ENCODE data around the gene OR14A2. TPM values are rescaled to one million over a fixed set of nuclear protein-coding genes. Genes with fewer than 3 reads are reported as not detected.

OR14A2 gene
- total RNA-seq, 1 experiment from 2014 or later: not detected

DNA sequence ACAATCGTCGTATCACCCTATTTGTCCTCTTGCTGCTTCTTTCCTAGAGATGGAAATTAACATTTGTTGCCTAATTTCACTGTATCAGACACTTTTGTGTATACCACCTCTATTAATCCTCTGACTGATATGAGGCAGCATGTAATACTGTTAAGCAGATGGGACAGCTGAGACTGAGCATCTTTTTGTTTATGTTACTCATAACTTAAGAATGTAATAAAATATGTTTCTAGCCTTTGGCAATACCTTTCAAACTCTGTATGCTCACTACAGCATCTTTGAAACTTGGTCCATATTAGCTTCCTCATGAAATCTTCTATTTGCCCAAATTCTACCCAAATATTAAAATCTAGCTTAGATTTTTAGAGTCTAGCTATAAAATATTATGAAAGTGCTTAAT lies 7.2 kb downstream of the OR14A2 start:
- POLR2A ChIA-PET: no interaction called here
- no peak overlapping the region for H3K4me3 ChIP-seq (ENCODE audit: low read depth in 2 of 2, low read length in 2 of 2)
- no peak overlapping the region for H3K27ac ChIP-seq (ENCODE audit: low read length)
- no peaks in the 10 kb centered on the region for H3K4me1 ChIP-seq (ENCODE audit: control insufficient read depth, insufficient read depth, low read length)
- no peaks in the 10 kb centered on the region for H3K9me3 ChIP-seq (ENCODE audit: control insufficient read depth, insufficient read depth, low read depth, low read length)
- no peaks in the 10 kb centered on the region for H3K27me3 ChIP-seq (ENCODE audit: control insufficient read depth, insufficient read depth, low read length)
- TF ChIP-seq TCF7L2 (IDR thresholded peaks at IDR 0.05; ENCODE audit: low read depth, low read length) (no peak), POLR2AphosphoS5 (IDR thresholded peaks at IDR 0.05; ENCODE audit: low read depth, low read length) (no peak)
- TF ChIP-seq, protein P1, sequence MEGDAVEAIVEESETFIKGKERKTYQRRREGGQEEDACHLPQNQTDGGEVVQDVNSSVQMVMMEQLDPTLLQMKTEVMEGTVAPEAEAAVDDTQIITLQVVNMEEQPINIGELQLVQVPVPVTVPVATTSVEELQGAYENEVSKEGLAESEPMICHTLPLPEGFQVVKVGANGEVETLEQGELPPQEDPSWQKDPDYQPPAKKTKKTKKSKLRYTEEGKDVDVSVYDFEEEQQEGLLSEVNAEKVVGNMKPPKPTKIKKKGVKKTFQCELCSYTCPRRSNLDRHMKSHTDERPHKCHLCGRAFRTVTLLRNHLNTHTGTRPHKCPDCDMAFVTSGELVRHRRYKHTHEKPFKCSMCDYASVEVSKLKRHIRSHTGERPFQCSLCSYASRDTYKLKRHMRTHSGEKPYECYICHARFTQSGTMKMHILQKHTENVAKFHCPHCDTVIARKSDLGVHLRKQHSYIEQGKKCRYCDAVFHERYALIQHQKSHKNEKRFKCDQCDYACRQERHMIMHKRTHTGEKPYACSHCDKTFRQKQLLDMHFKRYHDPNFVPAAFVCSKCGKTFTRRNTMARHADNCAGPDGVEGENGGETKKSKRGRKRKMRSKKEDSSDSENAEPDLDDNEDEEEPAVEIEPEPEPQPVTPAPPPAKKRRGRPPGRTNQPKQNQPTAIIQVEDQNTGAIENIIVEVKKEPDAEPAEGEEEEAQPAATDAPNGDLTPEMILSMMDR (IDR thresholded peaks at IDR 0.05): no peak
- TF ChIP-seq, protein P2, sequence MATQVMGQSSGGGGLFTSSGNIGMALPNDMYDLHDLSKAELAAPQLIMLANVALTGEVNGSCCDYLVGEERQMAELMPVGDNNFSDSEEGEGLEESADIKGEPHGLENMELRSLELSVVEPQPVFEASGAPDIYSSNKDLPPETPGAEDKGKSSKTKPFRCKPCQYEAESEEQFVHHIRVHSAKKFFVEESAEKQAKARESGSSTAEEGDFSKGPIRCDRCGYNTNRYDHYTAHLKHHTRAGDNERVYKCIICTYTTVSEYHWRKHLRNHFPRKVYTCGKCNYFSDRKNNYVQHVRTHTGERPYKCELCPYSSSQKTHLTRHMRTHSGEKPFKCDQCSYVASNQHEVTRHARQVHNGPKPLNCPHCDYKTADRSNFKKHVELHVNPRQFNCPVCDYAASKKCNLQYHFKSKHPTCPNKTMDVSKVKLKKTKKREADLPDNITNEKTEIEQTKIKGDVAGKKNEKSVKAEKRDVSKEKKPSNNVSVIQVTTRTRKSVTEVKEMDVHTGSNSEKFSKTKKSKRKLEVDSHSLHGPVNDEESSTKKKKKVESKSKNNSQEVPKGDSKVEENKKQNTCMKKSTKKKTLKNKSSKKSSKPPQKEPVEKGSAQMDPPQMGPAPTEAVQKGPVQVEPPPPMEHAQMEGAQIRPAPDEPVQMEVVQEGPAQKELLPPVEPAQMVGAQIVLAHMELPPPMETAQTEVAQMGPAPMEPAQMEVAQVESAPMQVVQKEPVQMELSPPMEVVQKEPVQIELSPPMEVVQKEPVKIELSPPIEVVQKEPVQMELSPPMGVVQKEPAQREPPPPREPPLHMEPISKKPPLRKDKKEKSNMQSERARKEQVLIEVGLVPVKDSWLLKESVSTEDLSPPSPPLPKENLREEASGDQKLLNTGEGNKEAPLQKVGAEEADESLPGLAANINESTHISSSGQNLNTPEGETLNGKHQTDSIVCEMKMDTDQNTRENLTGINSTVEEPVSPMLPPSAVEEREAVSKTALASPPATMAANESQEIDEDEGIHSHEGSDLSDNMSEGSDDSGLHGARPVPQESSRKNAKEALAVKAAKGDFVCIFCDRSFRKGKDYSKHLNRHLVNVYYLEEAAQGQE (IDR thresholded peaks at IDR 0.05; ENCODE audit: insufficient read depth in 1 of 2, low read depth in 2 of 2, low read length in 1 of 2): no peak
- no peak for ATAC-seq
- no peak for DNase-seq (ENCODE audit: low read depth, low spot score)
- CTCF ChIA-PET: no interaction called here
- no TSS peak for BruUV-seq (replicated peaks)
- intact Hi-C loops (cut with micrococcal nuclease; ENCODE audit: unreplicated experiment) (no loop called here), in situ Hi-C loops (cut with HindIII; ENCODE audit: low pct_unique_long_range_greater_than_20kb, low sequenced_read_pairs) (no loop called here)
- H3K36me3 ChIP-seq (ENCODE audit: control insufficient read depth, insufficient read depth, low read length): no peaks in the 10 kb centered on the region

DNA sequence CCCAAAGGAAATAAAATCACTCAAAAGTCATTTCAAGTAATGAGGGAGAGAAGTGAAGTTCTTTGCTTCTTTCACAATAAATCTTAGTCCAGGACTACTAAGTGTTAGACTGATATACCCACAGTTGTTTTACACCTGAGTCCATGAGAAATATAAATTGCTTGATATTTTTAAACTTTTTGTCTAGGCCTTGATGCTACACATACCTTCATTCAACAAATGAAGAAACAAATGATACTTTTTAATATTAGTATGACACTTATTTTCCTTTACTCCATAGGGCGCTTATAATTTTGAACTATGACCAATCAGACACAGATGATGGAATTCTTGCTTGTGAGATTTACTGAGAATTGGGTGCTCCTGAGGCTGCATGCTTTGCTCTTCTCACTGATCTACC lies 9.6 kb downstream of the OR14A2 start, which contains the start of gene OR14K1:
TSS of gene OR14K1 (plus strand) at position 301 of the 400 bp plus-strand sequence. CDS start at position 301, 0 bp downstream.
- H3K4me3 ChIP-seq (ENCODE audit: low read depth in 2 of 2, low read length in 2 of 2): no peak within 1 kb of the TSS
- ChIA-PET CTCF (no interaction called here), POLR2A (no interaction called here)
- intact Hi-C loops (cut with micrococcal nuclease; ENCODE audit: unreplicated experiment) (no loop called here), in situ Hi-C loops (cut with HindIII; ENCODE audit: low pct_unique_long_range_greater_than_20kb, low sequenced_read_pairs) (no loop called here)
- no peaks in the 10 kb centered on the region for H3K4me1 ChIP-seq (ENCODE audit: control insufficient read depth, insufficient read depth, low read length)
- H3K36me3 ChIP-seq (ENCODE audit: control insufficient read depth, insufficient read depth, low read length): no peaks in the 10 kb centered on the region
- no peak within 1 kb of the TSS for H3K27ac ChIP-seq (ENCODE audit: low read length)
- no TSS peak for BruUV-seq (replicated peaks)
- DNase-seq (ENCODE audit: low read depth, low spot score) (no peak), ATAC-seq (no peak)
- no peaks in the 10 kb centered on the region for H3K27me3 ChIP-seq (ENCODE audit: control insufficient read depth, insufficient read depth, low read length)
- TF ChIP-seq, protein P1 (IDR thresholded peaks at IDR 0.05): no peak
- TF ChIP-seq, protein P2 (IDR thresholded peaks at IDR 0.05; ENCODE audit: insufficient read depth in 1 of 2, low read depth in 2 of 2, low read length in 1 of 2): no peak
- H3K9me3 ChIP-seq (ENCODE audit: control insufficient read depth, insufficient read depth, low read depth, low read length): no peaks in the 10 kb centered on the region
